ENCODE measurements around the gene CAPN2.

The CAPN2 gene

GRCh38 chr1:223802602-223803001 is 90.3 kb downstream of the CAPN2 start:
- no peak for TF ChIP-seq SIN3A (IDR thresholded peaks at IDR 0.05; ENCODE audit: borderline replicate concordance, insufficient read depth, low read length)
- no peak for TF ChIP-seq TAF1 (IDR thresholded peaks at IDR 0.05; ENCODE audit: borderline replicate concordance, insufficient read depth, low read length)
- TF ChIP-seq REST (IDR thresholded peaks at IDR 0.05; ENCODE audit: insufficient read depth in 1 of 2, low read depth in 2 of 2, low read length in 2 of 2): no peak
- no peak for TF ChIP-seq POLR2AphosphoS5 (IDR thresholded peaks at IDR 0.05; ENCODE audit: low read depth, low read length)
- no peak for TF ChIP-seq FOXP2 (optimal IDR thresholded peaks at IDR 0.05; ENCODE audit: borderline replicate concordance, extremely low read depth, extremely low read length, insufficient read depth)

GRCh38 chr1:223803211-223803610 is 90.9 kb downstream of the CAPN2 start:
- TF ChIP-seq TAF1 (IDR thresholded peaks at IDR 0.05; ENCODE audit: borderline replicate concordance, insufficient read depth, low read length) (no peak), REST (IDR thresholded peaks at IDR 0.05; ENCODE audit: insufficient read depth in 1 of 2, low read depth in 2 of 2, low read length in 2 of 2) (no peak), POLR2AphosphoS5 (IDR thresholded peaks at IDR 0.05; ENCODE audit: low read depth, low read length) (no peak), SIN3A (IDR thresholded peaks at IDR 0.05; ENCODE audit: borderline replicate concordance, insufficient read depth, low read length) (no peak), FOXP2 (optimal IDR thresholded peaks at IDR 0.05; ENCODE audit: borderline replicate concordance, extremely low read depth, extremely low read length, insufficient read depth) (no peak)

GRCh38 chr1:223810586-223810985 is 98.2 kb downstream of the CAPN2 start:
- TF ChIP-seq POLR2AphosphoS5 (IDR thresholded peaks at IDR 0.05; ENCODE audit: low read depth, low read length): no peak
- TF ChIP-seq FOXP2 (optimal IDR thresholded peaks at IDR 0.05; ENCODE audit: borderline replicate concordance, extremely low read depth, extremely low read length, insufficient read depth): no peak
- TF ChIP-seq REST (IDR thresholded peaks at IDR 0.05; ENCODE audit: insufficient read depth in 1 of 2, low read depth in 2 of 2, low read length in 2 of 2): no peak

- TF ChIP-seq TAF1 (IDR thresholded peaks at IDR 0.05; ENCODE audit: borderline replicate concordance, insufficient read depth, low read length): no peak
- no peak for TF ChIP-seq SIN3A (IDR thresholded peaks at IDR 0.05; ENCODE audit: borderline replicate concordance, insufficient read depth, low read length)
- no peak for TF ChIP-seq REST (IDR thresholded peaks at IDR 0.05; ENCODE audit: insufficient read depth in 1 of 2, low read depth in 2 of 2, low read length in 2 of 2)
- TF ChIP-seq POLR2AphosphoS5 (IDR thresholded peaks at IDR 0.05; ENCODE audit: low read depth, low read length): no peak
- no peak for TF ChIP-seq FOXP2 (optimal IDR thresholded peaks at IDR 0.05; ENCODE audit: borderline replicate concordance, extremely low read depth, extremely low read length, insufficient read depth)
Observed at GRCh38 chr1:223811634-223812101, 99.3 kb downstream of the CAPN2 start.

GRCh38 chr1:223813645-223814044 is 101.3 kb downstream of the CAPN2 start:
- TF ChIP-seq SIN3A (IDR thresholded peaks at IDR 0.05; ENCODE audit: borderline replicate concordance, insufficient read depth, low read length): no peak

Measured in PFSK-1 (cell line).